SIG-M5 (cell line): ENCODE measurements around the gene LGALS9.
"Not testable (repeated sequence)": the region's sequence is repeated elsewhere in the genome, so short reads cannot be mapped to it uniquely, and the experiment has no call there.

Source experiments
- DNase-seq: peaks from one replicate; lab custom pipeline; 2025; lab: John Stamatoyannopoulos, UW

The LGALS9 gene

GRCh38 chr17:27631411-27631760 is 398 bp downstream of the LGALS9 start:
- DNase-seq = no peak

GRCh38 chr17:27631897-27632725 is 1.1 kb downstream of the LGALS9 start:
- no peak for DNase-seq

GRCh38 chr17:27632766-27633165 is 1.8 kb downstream of the LGALS9 start:
- not testable (repeated sequence) for DNase-seq

GRCh38 chr17:27633312-27634025 is 2.5 kb downstream of the LGALS9 start:
- DNase-seq = no peak

- no peak for DNase-seq
These were observed 3.0 kb downstream of the LGALS9 start for GRCh38 chr17:27634026-27634335.

- no peak for DNase-seq
These were observed 3.8 kb downstream of the LGALS9 start for GRCh38 chr17:27634776-27635175.

GRCh38 chr17:27635275-27635823 is 4.4 kb downstream of the LGALS9 start:
- DNase-seq = peak; percentile 73

GRCh38 chr17:27636005-27636520 is 5.1 kb downstream of the LGALS9 start:
- DNase-seq = not testable (repeated sequence)

- DNase-seq = not testable (repeated sequence)
These were observed 6.8 kb downstream of the LGALS9 start for GRCh38 chr17:27637818-27638217.

GRCh38 chr17:27638415-27638914 is 7.5 kb downstream of the LGALS9 start:
- DNase-seq = not testable (repeated sequence)

GRCh38 chr17:27640790-27641189 is 9.8 kb downstream of the LGALS9 start:
- no peak for DNase-seq

- DNase-seq = no peak
These were observed 13.6 kb downstream of the LGALS9 start for GRCh38 chr17:27644586-27644985.

- not testable (repeated sequence) for DNase-seq
These were observed 14.6 kb downstream of the LGALS9 start for GRCh38 chr17:27645621-27646020.

GRCh38 chr17:27646232-27646631 is 15.2 kb downstream of the LGALS9 start:
- no peak for DNase-seq

- no peak for DNase-seq
These were observed 16.8 kb downstream of the LGALS9 start for GRCh38 chr17:27647765-27648164.

- DNase-seq = not testable (repeated sequence)
These were observed 18.2 kb downstream of the LGALS9 start for GRCh38 chr17:27649111-27649571.

GRCh38 chr17:27649929-27650328 is 18.9 kb downstream of the LGALS9 start:
- no peak for DNase-seq

GRCh38 chr17:27650836-27651235 is 19.8 kb downstream of the LGALS9 start:
- DNase-seq = no peak

GRCh38 chr17:27651411-27652345 is 20.7 kb downstream of the LGALS9 start:
- no peak for DNase-seq

GRCh38 chr17:27653449-27653971 is 22.5 kb downstream of the LGALS9 start:
- DNase-seq = not testable (repeated sequence)

GRCh38 chr17:27654136-27654535 is 23.1 kb downstream of the LGALS9 start:
- DNase-seq = no peak
